Spleen (tissue), 11 donors: ENCODE results near the gene RIMS4. TPM values are rescaled to one million over a fixed set of nuclear protein-coding genes. Genes with fewer than 3 reads are reported as not detected.

Source experiments
- DNase-seq: peaks from one replicate; pipeline ENCODE4 v3.0.0-alpha.2; 2020
- H3K27ac ChIP-seq, 8 donors: fragments of 200-600 bp; sonication (generic) in 7 of 8; 1 replicate in 4 of 8; 2 replicates in 4 of 8; pipeline versions ENCODE4 v1.5.0 to v1.8.0; 2016 to 2021; ENCODE audit warnings: inconsistent platforms in 4 of 8, mild to moderate bottlenecking in 4 of 8, moderate library complexity in 1 of 8
- H3K27me3 ChIP-seq, 7 donors: fragments of 200-600 bp; sonication (generic) in 6 of 7; replicated peaks in 1 of 7; 1 replicate in 4 of 7; 2 replicates in 3 of 7; pipeline versions ENCODE4 v1.5.0 to v1.8.0; 2016 to 2021; ENCODE audit warnings: inconsistent platforms in 3 of 7, mild to moderate bottlenecking in 1 of 7
- H3K36me3 ChIP-seq, 6 donors: fragments of 200-600 bp; sonication (generic) in 5 of 6; 1 replicate in 4 of 6; 2 replicates in 2 of 6; pipeline versions ENCODE4 v1.5.0 to v1.8.0; 2016 to 2021; ENCODE audit warnings: inconsistent platforms in 2 of 6
- H3K4me1 ChIP-seq, 6 donors: fragments of 200-600 bp; sonication (generic) in 5 of 6; 1 replicate in 3 of 6; 2 replicates in 3 of 6; pipeline versions ENCODE4 v1.5.0 to v1.8.0; 2016 to 2021; ENCODE audit warnings: inconsistent platforms in 3 of 6
- H3K4me3 ChIP-seq, 8 donors: fragments of 200-600 bp; sonication (generic) in 7 of 8; 1 replicate in 4 of 8; 2 replicates in 4 of 8; pipeline versions ENCODE4 v1.5.0 to v1.8.0; 2016 to 2021; ENCODE audit warnings: inconsistent platforms in 4 of 8, mild to moderate bottlenecking in 4 of 8, moderate library complexity in 2 of 8
- H3K9me3 ChIP-seq, 8 donors: fragments of 200-600 bp; sonication (generic) in 7 of 8; 1 replicate in 4 of 8; 2 replicates in 4 of 8; pipeline versions ENCODE4 v1.5.0 to v1.8.0; 2016 to 2021; ENCODE audit warnings: inconsistent platforms in 4 of 8
- POLR2A ChIP-seq, 3 donors: fragments of 450-650 bp; IDR thresholded peaks; one replicate each; pipeline ENCODE4 v1.5.1; 2017; ENCODE audit warnings: antibody characterized with exemption in 3 of 3, mild to moderate bottlenecking in 1 of 3
- POLR2AphosphoS5 ChIP-seq, 3 donors: sonication (generic); formaldehyde crosslinking; IDR thresholded peaks; one replicate each; pipeline ENCODE4 v1.5.1; 2017; ENCODE audit warnings: antibody characterized with exemption in 3 of 3
- WGBS, 5 donors: extraction: QIAGEN DNeasy Blood & Tissue Kit in 3 of 5; methylation state at CpG; one replicate each; pipeline versions ENCODE4 v1.1.5 to v1.1.7; 2013 to 2018; 5-methylcytosine and 5-hydroxymethylcytosine counted together
- intact Hi-C: fragments of 100-400 bp; cut with DNase I; formaldehyde crosslinking; loops from one replicate; pipeline ENCODE4 v1.15.0; 2023; ENCODE audit warnings: low total_unique reads
- polyA plus RNA-seq, 3 donors: library from polyadenylated mRNA; stranded (reverse); fragments of 200-250 nt; gene quantifications; one replicate each; pipeline ENCODE4 v1.2.1, GENCODE V29; 2013
- total RNA-seq, 7 donors: library from RNA; depleted of rRNA in 3 of 7; stranded (reverse); fragments of >200 nt in 3 of 7; fragmentation: NEBNext Ultra II Directional in 4 of 7; extraction: Animal tissue kit (Norgen Biotek cat#: 25700) in 4 of 7; gene quantifications; one replicate each; pipeline versions ENCODE4 v1.1.0 to v1.2.1, GENCODE V29; 2016 to 2021
- TF ChIP-seq, protein P1 (sequence below), 11 experiments: fragments of 200-600 bp in 7 of 11; fragments of 450-650 bp in 4 of 11; sonication (generic) in 4 of 11; IDR thresholded peaks in 8 of 11; conservative IDR thresholded peaks in 3 of 11; 1 replicate in 7 of 11; 2 replicates in 4 of 11; pipeline versions ENCODE4 v1.4.0 to v1.8.0; 2016 to 2021; ENCODE audit warnings: antibody characterized with exemption in 11 of 11, inconsistent platforms in 4 of 11, mild to moderate bottlenecking in 1 of 11
- donor health status: healthy with polysubstance abuse.
- donor health status: DM: no; HTN: no; CAD: no; lungs with moderate emphysema.
- donor health status: DM: no; HTN: no; CAD: no.
- donor health status: Bipolar disorder and iron deficiency.
- donor health status: healthy.
- donor health status: DM: no; HTN: no; CAD: no.
- donor health status: DM: yes; HTN: yes; CAD: no.

RIMS4 gene
- total and polyA plus RNA-seq, 10 donors = under 0.01 to 0.02 TPM; not detected in 8

DNA sequence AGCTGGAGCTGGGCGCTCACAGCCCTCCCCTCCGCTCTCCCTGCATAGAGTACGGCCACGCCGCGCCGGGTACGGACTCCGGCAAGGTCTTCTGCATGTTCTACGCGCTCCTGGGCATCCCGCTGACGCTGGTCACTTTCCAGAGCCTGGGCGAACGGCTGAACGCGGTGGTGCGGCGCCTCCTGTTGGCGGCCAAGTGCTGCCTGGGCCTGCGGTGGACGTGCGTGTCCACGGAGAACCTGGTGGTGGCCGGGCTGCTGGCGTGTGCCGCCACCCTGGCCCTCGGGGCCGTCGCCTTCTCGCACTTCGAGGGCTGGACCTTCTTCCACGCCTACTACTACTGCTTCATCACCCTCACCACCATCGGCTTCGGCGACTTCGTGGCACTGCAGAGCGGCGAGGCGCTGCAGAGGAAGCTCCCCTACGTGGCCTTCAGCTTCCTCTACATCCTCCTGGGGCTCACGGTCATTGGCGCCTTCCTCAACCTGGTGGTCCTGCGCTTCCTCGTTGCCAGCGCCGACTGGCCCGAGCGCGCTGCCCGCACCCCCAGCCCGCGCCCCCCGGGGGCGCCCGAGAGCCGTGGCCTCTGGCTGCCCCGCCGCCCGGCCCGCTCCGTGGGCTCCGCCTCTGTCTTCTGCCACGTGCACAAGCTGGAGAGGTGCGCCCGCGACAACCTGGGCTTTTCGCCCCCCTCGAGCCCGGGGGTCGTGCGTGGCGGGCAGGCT, 60.1 kb downstream of the RIMS4 start:
- Histone ChIP-seq H3K4me1 (peaks cover 3 to 33% (median 20%) of the 10 kb centered on the region in 6 donors), H3K9me3 (no peaks in the 10 kb centered on the region), H3K4me3 (peak overlapping the region in 1 of 8 donors; percentile 31), H3K27me3 (peaks cover 0 to 77% (median 38%) of the 10 kb centered on the region in 7 donors), H3K36me3 (no peaks in the 10 kb centered on the region), H3K27ac (no peak overlapping the region)
- intact Hi-C loops = no loop called here
- no peak for DNase-seq
- 37 to 61% (median 45%) methylated on average over 47 to 73 of the region's 73 CpGs for WGBS, 5 donors
- TF ChIP-seq, protein P1, sequence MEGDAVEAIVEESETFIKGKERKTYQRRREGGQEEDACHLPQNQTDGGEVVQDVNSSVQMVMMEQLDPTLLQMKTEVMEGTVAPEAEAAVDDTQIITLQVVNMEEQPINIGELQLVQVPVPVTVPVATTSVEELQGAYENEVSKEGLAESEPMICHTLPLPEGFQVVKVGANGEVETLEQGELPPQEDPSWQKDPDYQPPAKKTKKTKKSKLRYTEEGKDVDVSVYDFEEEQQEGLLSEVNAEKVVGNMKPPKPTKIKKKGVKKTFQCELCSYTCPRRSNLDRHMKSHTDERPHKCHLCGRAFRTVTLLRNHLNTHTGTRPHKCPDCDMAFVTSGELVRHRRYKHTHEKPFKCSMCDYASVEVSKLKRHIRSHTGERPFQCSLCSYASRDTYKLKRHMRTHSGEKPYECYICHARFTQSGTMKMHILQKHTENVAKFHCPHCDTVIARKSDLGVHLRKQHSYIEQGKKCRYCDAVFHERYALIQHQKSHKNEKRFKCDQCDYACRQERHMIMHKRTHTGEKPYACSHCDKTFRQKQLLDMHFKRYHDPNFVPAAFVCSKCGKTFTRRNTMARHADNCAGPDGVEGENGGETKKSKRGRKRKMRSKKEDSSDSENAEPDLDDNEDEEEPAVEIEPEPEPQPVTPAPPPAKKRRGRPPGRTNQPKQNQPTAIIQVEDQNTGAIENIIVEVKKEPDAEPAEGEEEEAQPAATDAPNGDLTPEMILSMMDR (IDR thresholded peaks at IDR 0.05 in 8 of 11, conservative IDR thresholded peaks at IDR 0.05 in 3 of 11) = peak in 1 of 11 experiments; percentile 38
- TF ChIP-seq POLR2A (IDR thresholded peaks at IDR 0.05) = no peak

DNA sequence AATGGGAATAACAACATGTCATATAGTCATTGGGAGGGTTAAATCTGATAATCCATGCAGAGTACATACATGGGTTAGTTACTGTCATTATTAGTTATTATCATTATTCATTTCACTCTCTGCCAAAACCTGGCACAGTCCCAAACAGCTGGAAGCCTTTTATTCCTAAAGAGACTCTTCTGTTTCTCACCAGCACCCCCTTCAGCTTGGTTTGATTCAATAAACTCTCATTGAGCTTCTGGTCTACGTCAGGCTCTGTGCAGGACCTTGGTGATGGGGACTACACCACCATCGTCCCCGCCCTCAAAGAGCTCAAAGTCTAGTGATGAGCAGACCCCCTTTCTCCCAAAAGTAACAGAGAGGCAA, 62.4 kb downstream of the RIMS4 start:
- no peaks in the 10 kb centered on the region for H3K9me3 ChIP-seq
- no peak overlapping the region for H3K27ac ChIP-seq
- WGBS, 5 donors = 80 to 87% (median 80%) methylated on average over 3 of the region's 3 CpGs
- no peaks in the 10 kb centered on the region for H3K36me3 ChIP-seq
- H3K4me1 ChIP-seq = peaks cover 3 to 35% (median 20%) of the 10 kb centered on the region in 6 donors
- intact Hi-C loops = loop anchor here (5.0 kb wide), 1 partner anchor 119 kb away; no protein-coding TSS in a partner anchor
- peaks cover 0 to 74% (median 34%) of the 10 kb centered on the region in 7 donors for H3K27me3 ChIP-seq
- no peak for TF ChIP-seq POLR2A (IDR thresholded peaks at IDR 0.05)
- no peak for TF ChIP-seq POLR2AphosphoS5 (IDR thresholded peaks at IDR 0.05)
- H3K4me3 ChIP-seq = no peak overlapping the region
- no peak for DNase-seq

DNA sequence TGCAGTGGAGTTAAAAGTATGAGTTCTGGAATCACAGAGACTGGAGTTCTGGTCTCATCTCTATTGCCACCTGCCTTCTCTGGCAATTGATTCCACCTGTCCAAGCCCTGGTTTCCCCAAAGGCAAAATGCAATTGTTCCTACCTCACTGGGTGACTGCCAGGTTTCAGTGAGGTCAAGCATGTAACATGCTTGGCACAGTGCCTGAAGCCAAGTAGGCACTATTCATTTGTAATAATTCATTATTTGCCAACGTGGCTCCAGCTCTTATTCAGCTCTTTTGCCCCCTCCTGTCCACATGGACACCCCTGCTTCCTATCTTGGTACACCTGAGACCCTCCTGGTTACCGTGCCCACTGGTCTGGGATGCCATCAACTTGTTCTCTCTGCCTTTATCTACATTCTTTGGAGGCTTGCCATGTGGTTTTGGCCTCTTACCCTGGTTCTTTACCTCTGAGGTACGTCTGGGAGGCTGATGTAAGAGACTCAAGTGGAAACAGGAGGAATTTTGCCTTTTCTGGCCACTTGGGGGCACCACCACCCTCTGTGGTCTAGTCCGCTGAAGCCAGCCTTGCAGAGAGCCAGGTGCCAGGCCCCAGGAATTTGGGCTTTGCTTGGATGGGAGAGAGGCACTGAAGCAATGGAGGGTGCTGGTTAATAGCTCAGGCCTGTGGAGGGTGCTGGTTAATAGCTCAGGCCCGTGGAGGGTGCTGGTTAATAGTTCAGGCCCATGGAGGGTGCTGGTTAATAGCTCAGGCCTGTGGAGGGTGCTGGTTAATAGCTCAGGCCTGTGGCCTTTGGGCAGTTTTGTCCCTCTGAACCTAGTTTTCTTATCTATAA, 63.0 kb downstream of the RIMS4 start:
- TF ChIP-seq POLR2A (IDR thresholded peaks at IDR 0.05) = no peak
- TF ChIP-seq, protein P1 (IDR thresholded peaks at IDR 0.05 in 8 of 11, conservative IDR thresholded peaks at IDR 0.05 in 3 of 11) = peak in 10 of 11 experiments; percentile 7 to 73 (median 54)
- no peak overlapping the region for H3K27ac ChIP-seq
- H3K4me3 ChIP-seq = no peak overlapping the region
- H3K36me3 ChIP-seq = no peaks in the 10 kb centered on the region
- peaks cover 0 to 73% (median 34%) of the 10 kb centered on the region in 7 donors for H3K27me3 ChIP-seq
- no peak for DNase-seq
- intact Hi-C loops = loop anchor here (5.0 kb wide), 1 partner anchor 120 kb away; no protein-coding TSS in a partner anchor
- H3K9me3 ChIP-seq = no peaks in the 10 kb centered on the region
- WGBS, 5 donors = 13 to 19% (median 14%) methylated on average over 5 of the region's 5 CpGs
- peaks cover 3 to 35% (median 20%) of the 10 kb centered on the region in 6 donors for H3K4me1 ChIP-seq

DNA sequence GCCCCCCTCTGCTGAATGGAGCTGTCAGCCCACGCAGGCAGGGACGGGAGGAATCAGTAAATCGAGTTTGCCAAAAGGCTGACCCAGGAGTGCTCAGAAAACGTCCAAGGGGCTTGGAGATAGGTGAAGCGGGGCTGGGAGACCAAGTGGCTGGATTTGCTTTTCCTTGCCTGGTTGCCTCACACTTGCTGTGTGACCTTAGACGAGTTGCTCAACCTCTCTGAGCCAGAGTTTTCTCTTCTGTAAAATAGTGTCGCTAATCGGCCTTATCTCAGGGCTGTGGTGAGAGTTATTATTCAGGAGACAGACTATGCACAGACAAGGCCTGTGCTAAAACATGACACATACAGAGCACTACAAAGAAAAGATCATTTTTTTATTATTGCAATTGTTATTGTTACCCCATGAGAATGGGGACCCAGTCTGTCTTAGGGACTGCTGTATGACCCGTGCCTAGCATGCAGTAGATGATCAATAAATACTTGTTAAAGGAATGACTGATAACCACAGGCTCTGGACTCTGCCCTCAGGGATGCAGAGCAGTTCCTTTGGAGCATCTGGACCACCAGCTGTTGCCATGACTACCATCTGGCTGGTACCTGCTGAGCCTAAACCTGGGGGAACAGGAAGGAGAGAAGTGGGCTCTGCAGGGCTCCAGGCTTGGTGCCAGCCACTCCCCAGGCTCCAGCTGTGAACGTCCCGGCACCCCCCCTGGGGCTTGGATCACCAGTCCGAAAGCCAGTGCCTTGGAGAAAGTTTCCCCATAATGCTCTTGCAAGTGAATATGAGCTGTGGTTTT, 63.8 kb downstream of the RIMS4 start:
- TF ChIP-seq, protein P1 (IDR thresholded peaks at IDR 0.05 in 8 of 11, conservative IDR thresholded peaks at IDR 0.05 in 3 of 11) = no peak
- TF ChIP-seq POLR2AphosphoS5 (IDR thresholded peaks at IDR 0.05) = no peak
- TF ChIP-seq POLR2A (IDR thresholded peaks at IDR 0.05) = no peak
- H3K27me3 ChIP-seq = peaks cover 0 to 67% (median 34%) of the 10 kb centered on the region in 7 donors

More for the DNA sequence above, 63.8 kb downstream of the RIMS4 start:
- no peak for DNase-seq
- WGBS, 5 donors = 27 to 37% (median 35%) methylated on average over 12 of the region's 12 CpGs
- Histone ChIP-seq H3K36me3 (no peaks in the 10 kb centered on the region), H3K4me3 (peak overlapping the region in 6 of 8 donors; percentile 36 to 69 (median 47)), H3K27ac (no peak overlapping the region), H3K4me1 (peaks cover 3 to 35% (median 20%) of the 10 kb centered on the region in 6 donors), H3K9me3 (no peaks in the 10 kb centered on the region)
- intact Hi-C loops = loop anchor here (5.0 kb wide), 1 partner anchor 121 kb away; no protein-coding TSS in a partner anchor
